Upper lobe of left lung (tissue), 6 donors: ENCODE measurements around the gene AP3M1. TPM values are rescaled to one million over a fixed set of nuclear protein-coding genes. Genes with fewer than 3 reads are reported as not detected.

Source experiments
- ATAC-seq, 2 donors: fragments of 200-7000 bp; cut with Tn5 transposase; one replicate each; pipeline ENCODE4 v1.9.1; 2022; ENCODE audit warnings: mild to moderate bottlenecking in 2 of 2, moderate library complexity in 2 of 2; ENCODE audit not compliant: low FRiP score in 2 of 2
- DNase-seq, 2 donors: peaks; one replicate each; pipeline ENCODE4 v3.0.0-alpha.2; 2019 to 2020
- H3K27ac ChIP-seq, 4 donors: fragments of 200-600 bp; sonication (generic); one replicate each; pipeline ENCODE4 v1.5.1; 2016 to 2019
- H3K27me3 ChIP-seq, 4 donors: fragments of 200-600 bp; sonication (generic); one replicate each; pipeline ENCODE4 v1.5.1; 2017 to 2019
- H3K36me3 ChIP-seq, 4 donors: fragments of 200-600 bp; sonication (generic); one replicate each; pipeline ENCODE4 v1.5.1; 2016 to 2019
- H3K4me1 ChIP-seq, 4 donors: fragments of 200-600 bp; sonication (generic); one replicate each; pipeline ENCODE4 v1.5.1; 2018 to 2019
- H3K4me3 ChIP-seq, 4 donors: fragments of 200-600 bp; sonication (generic); one replicate each; pipeline ENCODE4 v1.5.1; 2017 to 2019; ENCODE audit warnings: mild to moderate bottlenecking in 2 of 4, moderate library complexity in 1 of 4
- H3K9me3 ChIP-seq, 4 donors: fragments of 200-600 bp; sonication (generic); one replicate each; pipeline ENCODE4 v1.5.1; 2018 to 2019
- EP300 ChIP-seq, 4 donors: sonication (generic); formaldehyde crosslinking; IDR thresholded peaks; one replicate each; pipeline ENCODE4 v1.5.1; 2017; ENCODE audit warnings: antibody characterized with exemption in 4 of 4, control low read depth in 2 of 4
- POLR2A ChIP-seq, 4 donors: fragments of 450-650 bp; IDR thresholded peaks; one replicate each; pipeline ENCODE4 v1.5.1; 2016 to 2017; ENCODE audit warnings: antibody characterized with exemption in 4 of 4, mild to moderate bottlenecking in 2 of 4
- POLR2AphosphoS5 ChIP-seq, 2 donors: sonication (generic); formaldehyde crosslinking; IDR thresholded peaks; one replicate each; pipeline ENCODE4 v1.5.1; 2017; ENCODE audit warnings: antibody characterized with exemption in 2 of 2
- WGBS, 2 donors: methylation state at CpG; one replicate each; pipeline ENCODE4 v1.1.5; 2017 to 2018; 5-methylcytosine and 5-hydroxymethylcytosine counted together
- total RNA-seq, 6 donors: library from RNA; depleted of rRNA in 4 of 6; stranded (reverse); fragments of >200 nt in 4 of 6; gene quantifications; one replicate each; pipeline versions ENCODE4 v1.1.0 to v1.2.1, GENCODE V29; 2016 to 2021
- TF ChIP-seq, protein P1 (sequence below), 6 experiments: fragments of 450-650 bp in 4 of 6; fragments of 200-600 bp in 2 of 6; sonication (generic) in 2 of 6; IDR thresholded peaks; one replicate each; pipeline ENCODE4 v1.5.1; 2016 to 2019; ENCODE audit warnings: antibody characterized with exemption in 6 of 6
- donor health status: DM: no; HTN: no; CAD: no; lungs with moderate emphysema.
- donor health status: DM: no; HTN: yes; CAD: no; lungs with severe emphysema.

AP3M1 gene
- total RNA-seq, 6 donors from 2014 or later = 11.4 to 36.1 (median 25.3) TPM

DNA sequence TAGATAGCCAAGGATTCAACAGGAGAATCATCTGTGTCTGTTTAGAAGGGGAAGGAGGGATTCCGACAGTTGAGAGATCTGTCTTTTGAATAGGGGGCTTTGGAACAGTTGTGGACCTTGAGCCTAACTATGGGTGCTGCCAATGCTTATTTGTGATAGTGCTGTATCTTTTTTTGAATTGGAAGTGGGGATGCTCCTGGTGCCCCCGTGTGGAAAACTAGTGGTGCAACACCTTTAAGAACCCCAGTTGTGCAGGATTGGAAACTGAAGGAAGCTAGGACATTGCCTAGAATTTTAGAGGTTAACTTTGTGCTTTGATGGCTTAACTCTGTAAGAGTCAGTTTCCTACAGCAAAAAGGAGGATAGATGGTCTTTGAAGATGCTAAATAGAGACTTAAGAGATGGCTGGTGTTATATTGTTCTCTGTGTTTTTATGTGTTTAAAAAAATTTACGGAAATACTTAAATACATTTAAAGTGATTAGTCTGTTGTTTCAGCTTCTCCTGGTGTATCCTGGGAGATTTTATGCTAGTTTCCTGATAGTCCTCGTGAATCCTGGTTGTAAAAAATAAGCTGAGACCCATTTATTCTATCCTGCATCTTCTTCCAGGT lies 69.3 kb downstream of the AP3M1 start:
- H3K36me3 ChIP-seq = peaks cover 0 to 57% (median 17%) of the 10 kb centered on the region in 4 donors
- ATAC-seq (peak; percentile 55 to 87), DNase-seq (peak in 1 of 2 donors; percentile 41)

DNA sequence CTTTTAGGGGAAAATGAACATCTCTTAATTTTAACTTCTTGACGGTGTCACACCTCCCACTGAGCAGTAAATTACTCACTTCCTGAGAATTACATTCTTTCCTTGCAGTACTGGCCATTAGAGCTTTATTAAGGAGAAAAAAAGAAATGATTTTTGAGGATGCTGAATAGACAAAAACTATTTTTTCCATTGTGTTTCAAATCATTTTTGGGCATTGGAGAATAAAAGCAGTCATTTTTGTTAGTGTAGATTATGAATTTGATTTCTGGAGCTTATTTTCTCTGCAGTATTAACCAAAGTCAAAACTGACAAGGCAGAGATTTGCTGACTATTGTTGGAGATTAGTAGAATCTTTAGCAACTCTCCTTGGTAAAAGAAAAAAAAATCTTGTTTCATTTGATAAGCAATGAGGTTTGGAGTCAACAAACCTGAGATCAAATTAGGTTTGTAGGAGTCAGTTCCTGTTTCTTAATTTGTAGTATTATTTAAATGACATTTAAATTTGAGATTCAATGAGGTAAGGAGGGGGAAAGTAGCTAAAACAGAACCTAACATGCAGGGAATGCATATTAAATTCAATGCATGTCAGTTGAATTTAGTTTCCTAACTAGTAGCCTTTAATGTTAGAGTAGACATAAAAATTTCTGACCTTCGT lies 70.6 kb downstream of the AP3M1 start:
- Histone ChIP-seq H3K27ac (peak overlapping the region in 1 of 4 donors; percentile 20), H3K9me3 (no peaks in the 10 kb centered on the region), H3K4me1 (peaks cover 0 to 33% (median 9%) of the 10 kb centered on the region in 4 donors), H3K4me3 (no peak overlapping the region), H3K27me3 (no peaks in the 10 kb centered on the region), H3K36me3 (peaks cover 0 to 57% (median 18%) of the 10 kb centered on the region in 4 donors)
- WGBS, 2 donors = 61 to 62% methylated on average over 2 of the region's 2 CpGs
- no peak for TF ChIP-seq EP300 (IDR thresholded peaks at IDR 0.05)
- TF ChIP-seq POLR2AphosphoS5 (IDR thresholded peaks at IDR 0.05) = no peak
- no peak for TF ChIP-seq POLR2A (IDR thresholded peaks at IDR 0.05)
- ATAC-seq (no peak), DNase-seq (no peak)

More for the DNA sequence above, 69.3 kb downstream of the AP3M1 start:
- H3K9me3 ChIP-seq = no peaks in the 10 kb centered on the region
- H3K27me3 ChIP-seq = no peaks in the 10 kb centered on the region
- H3K4me1 ChIP-seq = peaks cover 0 to 33% (median 10%) of the 10 kb centered on the region in 4 donors
- whole genome bisulfite sequencing, 2 donors = 54% methylated on average over 4 of the region's 4 CpGs
- TF ChIP-seq POLR2AphosphoS5 (IDR thresholded peaks at IDR 0.05) (no peak), EP300 (IDR thresholded peaks at IDR 0.05) (no peak), POLR2A (IDR thresholded peaks at IDR 0.05) (no peak)
- TF ChIP-seq, protein P1, sequence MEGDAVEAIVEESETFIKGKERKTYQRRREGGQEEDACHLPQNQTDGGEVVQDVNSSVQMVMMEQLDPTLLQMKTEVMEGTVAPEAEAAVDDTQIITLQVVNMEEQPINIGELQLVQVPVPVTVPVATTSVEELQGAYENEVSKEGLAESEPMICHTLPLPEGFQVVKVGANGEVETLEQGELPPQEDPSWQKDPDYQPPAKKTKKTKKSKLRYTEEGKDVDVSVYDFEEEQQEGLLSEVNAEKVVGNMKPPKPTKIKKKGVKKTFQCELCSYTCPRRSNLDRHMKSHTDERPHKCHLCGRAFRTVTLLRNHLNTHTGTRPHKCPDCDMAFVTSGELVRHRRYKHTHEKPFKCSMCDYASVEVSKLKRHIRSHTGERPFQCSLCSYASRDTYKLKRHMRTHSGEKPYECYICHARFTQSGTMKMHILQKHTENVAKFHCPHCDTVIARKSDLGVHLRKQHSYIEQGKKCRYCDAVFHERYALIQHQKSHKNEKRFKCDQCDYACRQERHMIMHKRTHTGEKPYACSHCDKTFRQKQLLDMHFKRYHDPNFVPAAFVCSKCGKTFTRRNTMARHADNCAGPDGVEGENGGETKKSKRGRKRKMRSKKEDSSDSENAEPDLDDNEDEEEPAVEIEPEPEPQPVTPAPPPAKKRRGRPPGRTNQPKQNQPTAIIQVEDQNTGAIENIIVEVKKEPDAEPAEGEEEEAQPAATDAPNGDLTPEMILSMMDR (IDR thresholded peaks at IDR 0.05) = peak; percentile 43 to 64 (median 57)
- H3K27ac ChIP-seq = no peak overlapping the region
- no peak overlapping the region for H3K4me3 ChIP-seq

DNA sequence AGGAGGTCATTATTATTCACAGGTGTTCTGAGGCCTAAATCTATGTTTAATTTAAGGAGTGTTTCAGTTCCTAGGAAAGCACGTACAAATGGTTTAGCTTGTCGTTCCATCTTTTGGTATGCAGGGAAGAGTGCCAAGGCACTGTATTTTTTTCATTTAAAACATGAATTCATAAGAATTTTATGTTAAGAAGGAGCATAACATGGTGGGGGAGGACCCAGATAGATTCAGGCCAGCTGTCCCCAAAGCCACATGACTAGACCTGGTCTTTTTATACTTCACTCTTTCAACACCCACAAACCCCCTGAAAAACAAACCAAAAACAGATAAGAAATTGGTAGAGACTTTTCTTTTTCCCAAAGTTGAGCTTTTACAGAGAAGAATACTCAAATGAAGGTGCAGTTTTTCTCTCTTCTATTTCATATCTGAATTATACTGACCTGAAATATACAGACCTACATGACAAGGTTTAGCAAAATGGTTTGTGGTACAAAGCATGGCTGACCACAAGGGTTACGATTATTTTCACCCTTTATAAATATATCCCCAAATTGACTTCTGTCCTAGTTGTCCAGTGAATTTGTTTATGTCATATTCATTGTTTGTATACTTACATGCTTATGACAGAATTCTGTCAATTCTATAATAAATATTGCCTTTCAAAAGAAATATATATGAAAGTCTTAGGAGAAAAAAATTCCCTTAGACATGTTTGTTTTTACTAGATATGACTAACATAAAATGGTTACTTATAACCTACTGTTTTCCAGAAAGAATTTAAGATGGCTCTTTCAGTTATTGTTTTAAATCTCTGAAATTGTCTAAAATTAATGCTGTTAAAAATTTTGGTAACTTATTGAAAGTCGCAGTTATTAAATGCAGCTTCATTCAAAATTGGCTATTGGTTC lies 71.3 kb downstream of the AP3M1 start:
- DNase-seq = no peak

DNA sequence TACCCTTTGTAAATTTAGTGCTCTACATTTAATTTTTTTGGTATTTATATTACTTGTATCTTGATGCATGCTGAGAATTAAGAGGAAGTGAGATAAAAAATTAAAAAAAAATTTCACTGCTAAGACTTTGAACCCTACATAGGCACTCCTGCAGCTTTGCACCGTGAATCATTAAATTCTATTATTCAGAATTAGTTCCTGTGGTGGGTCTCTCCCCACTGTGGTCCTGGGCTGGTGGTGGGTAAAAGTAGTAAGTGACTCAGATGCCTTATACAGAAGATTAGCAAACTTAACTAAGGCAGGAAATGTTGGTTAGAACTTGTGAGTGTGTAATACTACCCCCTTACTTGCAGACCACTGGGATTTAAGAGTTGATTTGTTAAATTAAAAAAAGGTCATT lies 72.6 kb downstream of the AP3M1 start:
- ATAC-seq (no peak), DNase-seq (no peak)
- Histone ChIP-seq H3K9me3 (no peaks in the 10 kb centered on the region), H3K4me1 (peaks cover 0 to 33% (median 9%) of the 10 kb centered on the region in 4 donors), H3K4me3 (no peak overlapping the region), H3K27me3 (no peaks in the 10 kb centered on the region), H3K36me3 (peaks cover 3 to 57% (median 16%) of the 10 kb centered on the region in 4 donors), H3K27ac (no peak overlapping the region)
- TF ChIP-seq, protein P1 (IDR thresholded peaks at IDR 0.05) = no peak
- TF ChIP-seq POLR2AphosphoS5 (IDR thresholded peaks at IDR 0.05) (no peak), EP300 (IDR thresholded peaks at IDR 0.05) (no peak), POLR2A (IDR thresholded peaks at IDR 0.05) (no peak)
- WGBS, 2 donors = 58 to 73% methylated on average over 1 of the region's 1 CpG

More for the DNA sequence above, 71.3 kb downstream of the AP3M1 start:
- no peak overlapping the region for H3K4me3 ChIP-seq
- TF ChIP-seq POLR2A (IDR thresholded peaks at IDR 0.05) = no peak
- TF ChIP-seq POLR2AphosphoS5 (IDR thresholded peaks at IDR 0.05) = no peak
- no peak for TF ChIP-seq EP300 (IDR thresholded peaks at IDR 0.05)
- TF ChIP-seq, protein P1 (IDR thresholded peaks at IDR 0.05) = no peak
- 64 to 73% methylated on average over 4 of the region's 4 CpGs for WGBS, 2 donors
- ATAC-seq = no peak
- no peaks in the 10 kb centered on the region for H3K27me3 ChIP-seq
- peaks cover 0 to 33% (median 9%) of the 10 kb centered on the region in 4 donors for H3K4me1 ChIP-seq
- H3K36me3 ChIP-seq = peaks cover 3 to 57% (median 15%) of the 10 kb centered on the region in 4 donors
- peak overlapping the region in 1 of 4 donors; percentile 20 for H3K27ac ChIP-seq
- H3K9me3 ChIP-seq = no peaks in the 10 kb centered on the region

DNA sequence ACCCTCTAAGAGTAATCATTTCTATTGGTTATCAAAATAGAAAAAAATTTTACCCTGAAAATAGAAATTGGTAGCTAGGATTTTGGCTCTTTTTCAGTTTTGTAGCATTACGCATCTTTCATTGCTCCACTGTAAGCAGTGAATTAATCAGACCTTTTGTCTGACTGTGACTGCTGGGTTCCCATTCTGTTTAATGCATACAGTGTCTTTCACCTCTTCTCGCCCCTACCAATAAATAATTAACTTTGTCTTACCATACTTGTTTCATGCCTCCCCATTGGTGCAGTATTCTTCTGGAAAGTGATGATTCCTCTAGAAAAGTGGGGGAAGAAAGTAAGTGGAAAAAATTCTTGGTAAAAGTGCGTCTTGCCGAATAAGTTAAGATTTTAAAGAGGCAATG lies 73.2 kb downstream of the AP3M1 start:
- no peaks in the 10 kb centered on the region for H3K27me3 ChIP-seq
- no peak for DNase-seq
- H3K9me3 ChIP-seq = no peaks in the 10 kb centered on the region
- no peak for ATAC-seq
- no peak overlapping the region for H3K4me3 ChIP-seq
- H3K27ac ChIP-seq = no peak overlapping the region
- WGBS, 2 donors = 95 to 96% methylated on average over 4 of the region's 4 CpGs
- H3K36me3 ChIP-seq = peaks cover 3 to 57% (median 18%) of the 10 kb centered on the region in 4 donors
- TF ChIP-seq POLR2A (IDR thresholded peaks at IDR 0.05) = no peak
- no peak for TF ChIP-seq POLR2AphosphoS5 (IDR thresholded peaks at IDR 0.05)
- no peak for TF ChIP-seq EP300 (IDR thresholded peaks at IDR 0.05)
- TF ChIP-seq, protein P1 (IDR thresholded peaks at IDR 0.05) = no peak
- peaks cover 0 to 33% (median 9%) of the 10 kb centered on the region in 4 donors for H3K4me1 ChIP-seq
